AML-193 (cell line): ENCODE data around the gene YWHAB.
"Not testable (repeated sequence)": the region's sequence is repeated elsewhere in the genome, so short reads cannot be mapped to it uniquely, and the experiment has no call there.

Experiments
- DNase-seq, 2 experiments: peaks; one replicate each; lab custom pipeline; 2025; lab: John Stamatoyannopoulos, UW

Gene YWHAB

GRCh38 chr20:44885392-44886265 is at the start of gene YWHAB:
Gene YWHAB (plus strand): TSS chr20:44885705. CDS start chr20:44901534, 15,829 bp downstream.
- peak; percentile 91 to 94 for DNase-seq

GRCh38 chr20:44836601-44837120 is 48.8 kb upstream of the YWHAB start:
- DNase-seq, result no peak

GRCh38 chr20:44837946-44838345 is 47.6 kb upstream of the YWHAB start:
- no peak for DNase-seq

- DNase-seq, result no peak
Measured at GRCh38 chr20:44838521-44838920, 47.0 kb upstream of the YWHAB start.

- no peak for DNase-seq
Measured at GRCh38 chr20:44839481-44839880, 46.0 kb upstream of the YWHAB start.

- DNase-seq, result no peak
Measured at GRCh38 chr20:44840826-44841225, 44.7 kb upstream of the YWHAB start.

- DNase-seq, result no peak
Measured at GRCh38 chr20:44841955-44842354, 43.5 kb upstream of the YWHAB start.

GRCh38 chr20:44843876-44844275 is 41.6 kb upstream of the YWHAB start:
- no peak for DNase-seq

GRCh38 chr20:44848254-44849015 is 37.1 kb upstream of the YWHAB start:
- no peak for DNase-seq

- DNase-seq, result no peak
Measured at GRCh38 chr20:44849703-44850102, 35.8 kb upstream of the YWHAB start.

GRCh38 chr20:44850272-44850671 is 35.2 kb upstream of the YWHAB start:
- DNase-seq, result no peak

- no peak for DNase-seq
Measured at GRCh38 chr20:44850837-44851236, 34.7 kb upstream of the YWHAB start.

- DNase-seq, result no peak
Measured at GRCh38 chr20:44851545-44851944, 34.0 kb upstream of the YWHAB start.

GRCh38 chr20:44856442-44856841 is 29.1 kb upstream of the YWHAB start:
- no peak for DNase-seq

GRCh38 chr20:44856856-44857448 is 28.6 kb upstream of the YWHAB start:
- DNase-seq, result no peak

GRCh38 chr20:44858606-44859360 is 26.7 kb upstream of the YWHAB start:
- DNase-seq, result no peak

- no peak for DNase-seq
Measured at GRCh38 chr20:44861531-44862006, 23.9 kb upstream of the YWHAB start.

- no peak for DNase-seq
Measured at GRCh38 chr20:44862286-44862685, 23.2 kb upstream of the YWHAB start.

GRCh38 chr20:44863365-44864084 is 22.0 kb upstream of the YWHAB start:
- DNase-seq, result not testable (repeated sequence)

- DNase-seq, result not testable (repeated sequence)
Measured at GRCh38 chr20:44864493-44864892, 21.0 kb upstream of the YWHAB start.
